SK-N-SH treated with all-trans-retinoic acid at 6 μM for 48 hours (cell line): ENCODE measurements around the gene PIR.

Source experiments
- ATAC-seq: fragments of 200-7000 bp; cut with Tn5 transposase; 3 replicates; pipeline ENCODE4 v1.9.1; 2020; ENCODE audit warnings: mild to moderate bottlenecking, moderate library complexity
- BACH2 ChIP-seq: fragments of 250-450 bp; sonication (Bioruptor Pico); IDR thresholded peaks from 2 replicates; pipeline ENCODE4 v1.9.0; 2021; ENCODE audit warnings: mild to moderate bottlenecking, borderline replicate concordance
- CREB5 ChIP-seq: fragments of 250-450 bp; sonication (Bioruptor Pico); IDR thresholded peaks from 2 replicates; pipeline ENCODE4 v1.5.1; 2020; ENCODE audit warnings: low read depth, mild to moderate bottlenecking, moderate library complexity
- CSRNP3 ChIP-seq: fragments of 250-450 bp; sonication (Bioruptor Pico); IDR thresholded peaks from 2 replicates; pipeline ENCODE4 v1.5.1; 2021; ENCODE audit warnings: mild to moderate bottlenecking, moderate library complexity
- ESRRG ChIP-seq: fragments of 250-450 bp; sonication (Bioruptor Pico); IDR thresholded peaks from 2 replicates; pipeline ENCODE4 v1.6.1; 2021; ENCODE audit warnings: mild to moderate bottlenecking
- GLIS3 ChIP-seq: fragments of 250-450 bp; sonication (Bioruptor Pico); IDR thresholded peaks from 2 replicates; pipeline ENCODE4 v1.5.0; 2020; ENCODE audit warnings: mild to moderate bottlenecking, moderate library complexity
- ISL1 ChIP-seq: fragments of 250-450 bp; sonication (Bioruptor Pico); IDR thresholded peaks from 2 replicates; pipeline ENCODE4 v2.1.2; 2022; ENCODE audit warnings: mild to moderate bottlenecking, moderate library complexity
- OSR1 ChIP-seq: fragments of 250-450 bp; sonication (Bioruptor Pico); IDR thresholded peaks from 2 replicates; pipeline ENCODE4 v1.8.0; 2022; ENCODE audit warnings: moderate library complexity, mild to moderate bottlenecking, inconsistent platforms
- PATZ1 ChIP-seq: fragments of 250-450 bp; sonication (Bioruptor Pico); IDR thresholded peaks from 2 replicates; pipeline ENCODE4 v1.8.0; 2020; ENCODE audit warnings: mild to moderate bottlenecking, moderate library complexity, borderline replicate concordance
- POU6F1 ChIP-seq: fragments of 250-450 bp; sonication (Bioruptor Pico); IDR thresholded peaks from 2 replicates; pipeline ENCODE4 v1.8.0; 2021; ENCODE audit warnings: low read depth, mild to moderate bottlenecking, moderate library complexity, borderline replicate concordance
- TCF4 ChIP-seq: fragments of 250-450 bp; sonication (Bioruptor Pico); IDR thresholded peaks from 2 replicates; pipeline ENCODE4 v1.8.0; 2021; ENCODE audit warnings: mild to moderate bottlenecking, moderate library complexity, borderline replicate concordance
- TSHZ2 ChIP-seq: fragments of 250-450 bp; sonication (Bioruptor Pico); IDR thresholded peaks from 2 replicates; pipeline ENCODE4 v1.5.0; 2020; ENCODE audit warnings: mild to moderate bottlenecking, moderate library complexity
- ZC3H10 ChIP-seq: fragments of 250-450 bp; sonication (Bioruptor Pico); IDR thresholded peaks from 2 replicates; pipeline ENCODE4 v1.5.1; 2021; ENCODE audit warnings: mild to moderate bottlenecking, moderate library complexity
- ZFP3 ChIP-seq: fragments of 250-450 bp; sonication (Bioruptor Pico); IDR thresholded peaks from 2 replicates; pipeline ENCODE4 v1.5.0; 2020; ENCODE audit warnings: mild to moderate bottlenecking, moderate library complexity
- ZFP30 ChIP-seq: fragments of 450-650 bp; formaldehyde crosslinking; IDR thresholded peaks from 2 replicates; pipeline ENCODE4 v1.5.0; 2022; ENCODE audit warnings: mild to moderate bottlenecking, moderate library complexity
- ZNF565 ChIP-seq: fragments of 450-650 bp; formaldehyde crosslinking; conservative IDR thresholded peaks from 2 replicates; pipeline ENCODE4 v1.5.0; 2020; ENCODE audit warnings: low read depth, mild to moderate bottlenecking, moderate library complexity
- ZNF70 ChIP-seq: fragments of 450-650 bp; formaldehyde crosslinking; IDR thresholded peaks from 2 replicates; pipeline ENCODE4 v1.5.0; 2020; ENCODE audit warnings: mild to moderate bottlenecking, moderate library complexity
- ZNF8 ChIP-seq: fragments of 450-650 bp; formaldehyde crosslinking; IDR thresholded peaks from 2 replicates; pipeline ENCODE4 v1.5.0; 2020; ENCODE audit warnings: mild to moderate bottlenecking, moderate library complexity

Gene PIR

GRCh38 chrX:15472531-15472930 is 20.6 kb downstream of the PIR start:
- no peak for ATAC-seq
- TF ChIP-seq ZNF8 (CRISPR knock-in tag) = no peak
- TF ChIP-seq PATZ1 (CRISPR knock-in tag) = no peak
- no peak for TF ChIP-seq ESRRG (CRISPR knock-in tag)
- TF ChIP-seq OSR1 = no peak
- no peak for TF ChIP-seq GLIS3 (CRISPR knock-in tag)

GRCh38 chrX:15471028-15471427 is 22.1 kb downstream of the PIR start:
- TF ChIP-seq GLIS3 (CRISPR knock-in tag) (no peak), ZNF8 (CRISPR knock-in tag) (no peak), TSHZ2 (no peak), OSR1 (no peak), POU6F1 (CRISPR knock-in tag) (no peak), TCF4 (CRISPR knock-in tag) (no peak), ISL1 (CRISPR knock-in tag) (no peak), CSRNP3 (CRISPR knock-in tag) (no peak), BACH2 (CRISPR knock-in tag) (no peak), ZNF565 (CRISPR knock-in tag) (no peak)
- TF ChIP-seq, all 23 proteins: peak for 0
- ATAC-seq = peak; percentile 92

GRCh38 chrX:15469613-15470012 is 23.5 kb downstream of the PIR start:
- TF ChIP-seq ESRRG (CRISPR knock-in tag) = no peak
- no peak for TF ChIP-seq CSRNP3 (CRISPR knock-in tag)
- TF ChIP-seq ZNF70 (CRISPR knock-in tag) = no peak
- TF ChIP-seq CREB5 = no peak
- TF ChIP-seq ZC3H10 (CRISPR knock-in tag) = no peak
- TF ChIP-seq OSR1 = no peak
- no peak for TF ChIP-seq ZNF8 (CRISPR knock-in tag)
- no peak for TF ChIP-seq TCF4 (CRISPR knock-in tag)
- TF ChIP-seq BACH2 (CRISPR knock-in tag) = no peak
- ATAC-seq = no peak

- peak; percentile 73 for ATAC-seq
- TF ChIP-seq CREB5 (no peak), BACH2 (CRISPR knock-in tag) (no peak), ZFP30 (CRISPR knock-in tag) (no peak), ZFP3 (no peak), OSR1 (no peak), ISL1 (CRISPR knock-in tag) (no peak), PATZ1 (CRISPR knock-in tag) (no peak)
Observed at GRCh38 chrX:15468036-15468435, 25.1 kb downstream of the PIR start.
